Liver (tissue), 9 donors: ENCODE results near the gene FAM124A. TPM values are rescaled to one million over a fixed set of nuclear protein-coding genes. Genes with fewer than 3 reads are reported as not detected.

Source experiments
- DNase-seq: peaks from one replicate; pipeline ENCODE4 v3.0.0-alpha.2; 2017; ENCODE audit warnings: low spot score
- H3K27ac ChIP-seq, 2 donors: one replicate each; pipeline ENCODE4 v1.7.0; 2013; ENCODE audit warnings: inconsistent platforms in 2 of 2, low read length in 2 of 2, control low read depth in 1 of 2, low read depth in 1 of 2, mild to moderate bottlenecking in 1 of 2
- H3K27me3 ChIP-seq, 4 donors: one replicate each; pipeline versions ENCODE4 v1.6.1 to v1.7.0; 2013; ENCODE audit warnings: low read length in 3 of 4, inconsistent platforms in 1 of 4, mild to moderate bottlenecking in 1 of 4, moderate library complexity in 1 of 4; ENCODE audit not compliant: control insufficient read depth in 4 of 4, insufficient read depth in 4 of 4
- H3K36me3 ChIP-seq, 4 donors: one replicate each; pipeline versions ENCODE4 v1.6.1 to v1.7.0; 2013; ENCODE audit warnings: low read length in 3 of 4, mild to moderate bottlenecking in 3 of 4, low read depth in 1 of 4, moderate library complexity in 1 of 4; ENCODE audit not compliant: control insufficient read depth in 4 of 4, insufficient read depth in 3 of 4
- H3K4me1 ChIP-seq, 4 donors: one replicate each; pipeline versions ENCODE4 v1.6.1 to v1.7.0; 2013; ENCODE audit warnings: low read length in 3 of 4, mild to moderate bottlenecking in 3 of 4, moderate library complexity in 1 of 4; ENCODE audit not compliant: control insufficient read depth in 4 of 4, insufficient read depth in 4 of 4
- H3K4me3 ChIP-seq, 3 donors: one replicate each; pipeline versions ENCODE4 v1.6.1 to v1.7.0; 2013; ENCODE audit warnings: low read length in 3 of 3, control low read depth in 1 of 3, low read depth in 1 of 3, mild to moderate bottlenecking in 1 of 3
- H3K9ac ChIP-seq, 2 donors: one replicate each; pipeline ENCODE4 v1.7.0; 2013; ENCODE audit warnings: low read length in 2 of 2, mild to moderate bottlenecking in 2 of 2, moderate library complexity in 2 of 2, control low read depth in 1 of 2, low read depth in 1 of 2
- H3K9me3 ChIP-seq, 4 donors: one replicate each; pipeline versions ENCODE4 v1.6.1 to v1.7.0; 2013; ENCODE audit warnings: low read length in 3 of 4; ENCODE audit not compliant: control insufficient read depth in 4 of 4
- EGR1 ChIP-seq, 2 donors: IDR thresholded peaks; 2 replicates each; pipeline ENCODE4 v1.6.1; 2016 to 2018; ENCODE audit warnings: antibody characterized with exemption in 2 of 2, low read depth in 2 of 2
- FOXA1 ChIP-seq: IDR thresholded peaks from 2 replicates; pipeline ENCODE4 v1.6.1; 2016; ENCODE audit warnings: antibody characterized with exemption
- GABPA ChIP-seq, 2 donors: IDR thresholded peaks in 1 of 2; conservative IDR thresholded peaks in 1 of 2; 2 replicates each; pipeline ENCODE4 v1.6.1; 2016; ENCODE audit warnings: antibody characterized with exemption in 2 of 2, mild to moderate bottlenecking in 1 of 2, moderate library complexity in 1 of 2
- HNF4G ChIP-seq: IDR thresholded peaks from 2 replicates; pipeline ENCODE4 v1.6.1; 2016; ENCODE audit warnings: antibody characterized with exemption
- JUND ChIP-seq, 2 donors: IDR thresholded peaks; 2 replicates each; pipeline ENCODE4 v1.6.1; 2016; ENCODE audit warnings: antibody characterized with exemption in 2 of 2
- MAX ChIP-seq: IDR thresholded peaks from 2 replicates; pipeline ENCODE4 v1.6.1; 2016; ENCODE audit warnings: antibody characterized with exemption
- RXRA ChIP-seq, 2 donors: IDR thresholded peaks; 2 replicates each; pipeline ENCODE4 v1.6.1; 2017 to 2018; ENCODE audit warnings: antibody characterized with exemption in 2 of 2, mild to moderate bottlenecking in 1 of 2
- TAF1 ChIP-seq: conservative IDR thresholded peaks from 2 replicates; pipeline ENCODE4 v1.6.1; 2016; ENCODE audit warnings: antibody characterized with exemption, mild to moderate bottlenecking
- YY1 ChIP-seq: IDR thresholded peaks from 2 replicates; pipeline ENCODE4 v1.6.1; 2016; ENCODE audit warnings: antibody characterized with exemption, mild to moderate bottlenecking
- WGBS: extraction: QIAGEN DNeasy Blood & Tissue Kit; methylation state at CpG from one replicate; pipeline ENCODE4 v1.1.7; 2013; 5-methylcytosine and 5-hydroxymethylcytosine counted together
- polyA plus RNA-seq, 2 donors: library from polyadenylated mRNA; stranded (reverse) in 1 of 2; unstranded in 1 of 2; fragments of 200-250 nt in 1 of 2; fragments of >200 nt in 1 of 2; fragmentation: Nextera tagmentation in 1 of 2; extraction: Ambion mirVana in 1 of 2; gene quantifications; one replicate each; pipeline versions ENCODE4 v1.2.1 to v1.2.3, GENCODE V29; 2013 to 2015
- total RNA-seq, 2 donors: library from RNA; depleted of rRNA; stranded (reverse); fragments of >200 nt; gene quantifications; one replicate each; pipeline ENCODE4 v1.2.3, GENCODE V29; 2014
- TF ChIP-seq, protein P1 (sequence below): IDR thresholded peaks from 2 replicates; pipeline ENCODE4 v1.6.1; 2016; ENCODE audit warnings: antibody characterized with exemption
- TF ChIP-seq, protein P2 (sequence below): fragments of 150-350 bp; IDR thresholded peaks from 2 replicates; pipeline ENCODE4 v1.5.1; 2017; ENCODE audit warnings: improper control_type of control experiment, low read depth, low read length; ENCODE audit not compliant: missing input control
- donor health status: healthy.
- donor health status: healthy.
- donor health status: healthy.
- donor health status: healthy.
- donor health status: healthy.

The FAM124A gene
- total and polyA plus RNA-seq, 4 donors: 0.33 to 0.92 (median 0.46) TPM

DNA sequence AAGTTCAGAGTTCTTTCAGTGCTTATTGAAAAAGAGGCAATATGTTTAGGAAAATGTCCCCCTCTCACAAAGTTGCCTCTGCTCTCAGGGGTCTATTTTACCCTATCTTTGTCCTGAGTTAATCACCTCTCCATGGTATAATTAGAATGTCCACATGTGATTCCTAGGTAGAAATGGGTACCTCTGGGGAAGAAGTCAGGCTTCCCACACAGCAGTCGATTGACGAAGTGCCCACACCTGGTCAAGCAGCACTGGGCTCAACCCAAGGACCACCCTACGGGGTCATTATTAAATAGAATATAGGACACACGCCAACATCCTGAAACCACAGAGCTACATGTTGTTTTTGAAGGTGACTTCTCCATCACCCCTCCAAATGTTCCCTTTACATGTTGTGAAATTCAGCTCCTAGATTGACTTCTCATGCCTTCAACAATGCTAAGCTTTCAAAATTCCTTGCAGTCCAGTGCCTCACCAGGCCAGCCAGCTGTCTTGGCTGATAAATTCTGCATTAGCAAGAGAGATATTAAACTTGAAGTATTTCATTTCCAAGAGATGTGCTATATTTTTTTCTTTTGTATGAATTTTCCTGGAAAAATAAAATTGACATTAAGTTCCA is 43.6 kb upstream of the FAM124A start:
- H3K9ac ChIP-seq: no peak overlapping the region
- no peak overlapping the region for H3K4me3 ChIP-seq

GRCh38 chr13:51179432-51179971 is 42.7 kb upstream of the FAM124A start:
- no peak overlapping the region for H3K4me3 ChIP-seq
- no peaks in the 10 kb centered on the region for H3K27me3 ChIP-seq
- no peaks in the 10 kb centered on the region for H3K9me3 ChIP-seq
- no peaks in the 10 kb centered on the region for H3K36me3 ChIP-seq
- no peak for DNase-seq
- H3K4me1 ChIP-seq: peaks cover 0 to 3% (median 0%) of the 10 kb centered on the region in 4 donors
- no peak overlapping the region for H3K9ac ChIP-seq
- no peak overlapping the region for H3K27ac ChIP-seq
- 83% methylated on average over 5 of the region's 5 CpGs for WGBS
- TF ChIP-seq MAX (no peak), YY1 (no peak), JUND (IDR thresholded peaks at IDR 0.05) (no peak), HNF4G (no peak), GABPA (IDR thresholded peaks at IDR 0.05 in 1 of 2, conservative IDR thresholded peaks at IDR 0.05 in 1 of 2) (no peak), FOXA1 (no peak)
- TF ChIP-seq, protein P1, sequence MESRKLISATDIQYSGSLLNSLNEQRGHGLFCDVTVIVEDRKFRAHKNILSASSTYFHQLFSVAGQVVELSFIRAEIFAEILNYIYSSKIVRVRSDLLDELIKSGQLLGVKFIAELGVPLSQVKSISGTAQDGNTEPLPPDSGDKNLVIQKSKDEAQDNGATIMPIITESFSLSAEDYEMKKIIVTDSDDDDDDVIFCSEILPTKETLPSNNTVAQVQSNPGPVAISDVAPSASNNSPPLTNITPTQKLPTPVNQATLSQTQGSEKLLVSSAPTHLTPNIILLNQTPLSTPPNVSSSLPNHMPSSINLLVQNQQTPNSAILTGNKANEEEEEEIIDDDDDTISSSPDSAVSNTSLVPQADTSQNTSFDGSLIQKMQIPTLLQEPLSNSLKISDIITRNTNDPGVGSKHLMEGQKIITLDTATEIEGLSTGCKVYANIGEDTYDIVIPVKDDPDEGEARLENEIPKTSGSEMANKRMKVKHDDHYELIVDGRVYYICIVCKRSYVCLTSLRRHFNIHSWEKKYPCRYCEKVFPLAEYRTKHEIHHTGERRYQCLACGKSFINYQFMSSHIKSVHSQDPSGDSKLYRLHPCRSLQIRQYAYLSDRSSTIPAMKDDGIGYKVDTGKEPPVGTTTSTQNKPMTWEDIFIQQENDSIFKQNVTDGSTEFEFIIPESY: no peak

More for the DNA sequence above, 43.6 kb upstream of the FAM124A start:
- Histone ChIP-seq H3K9me3 (no peaks in the 10 kb centered on the region), H3K36me3 (no peaks in the 10 kb centered on the region), H3K4me1 (peaks cover 0 to 3% (median 0%) of the 10 kb centered on the region in 4 donors), H3K27ac (no peak overlapping the region), H3K27me3 (no peaks in the 10 kb centered on the region)
- TF ChIP-seq, protein P2, sequence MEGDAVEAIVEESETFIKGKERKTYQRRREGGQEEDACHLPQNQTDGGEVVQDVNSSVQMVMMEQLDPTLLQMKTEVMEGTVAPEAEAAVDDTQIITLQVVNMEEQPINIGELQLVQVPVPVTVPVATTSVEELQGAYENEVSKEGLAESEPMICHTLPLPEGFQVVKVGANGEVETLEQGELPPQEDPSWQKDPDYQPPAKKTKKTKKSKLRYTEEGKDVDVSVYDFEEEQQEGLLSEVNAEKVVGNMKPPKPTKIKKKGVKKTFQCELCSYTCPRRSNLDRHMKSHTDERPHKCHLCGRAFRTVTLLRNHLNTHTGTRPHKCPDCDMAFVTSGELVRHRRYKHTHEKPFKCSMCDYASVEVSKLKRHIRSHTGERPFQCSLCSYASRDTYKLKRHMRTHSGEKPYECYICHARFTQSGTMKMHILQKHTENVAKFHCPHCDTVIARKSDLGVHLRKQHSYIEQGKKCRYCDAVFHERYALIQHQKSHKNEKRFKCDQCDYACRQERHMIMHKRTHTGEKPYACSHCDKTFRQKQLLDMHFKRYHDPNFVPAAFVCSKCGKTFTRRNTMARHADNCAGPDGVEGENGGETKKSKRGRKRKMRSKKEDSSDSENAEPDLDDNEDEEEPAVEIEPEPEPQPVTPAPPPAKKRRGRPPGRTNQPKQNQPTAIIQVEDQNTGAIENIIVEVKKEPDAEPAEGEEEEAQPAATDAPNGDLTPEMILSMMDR: no peak
- TF ChIP-seq RXRA (IDR thresholded peaks at IDR 0.05) (no peak), MAX (no peak), EGR1 (IDR thresholded peaks at IDR 0.05; ENCODE audit: low read depth in 2 of 2) (no peak), FOXA1 (no peak), TAF1 (no peak)
- TF ChIP-seq, protein P1: no peak
- 87% methylated on average over 4 of the region's 4 CpGs for WGBS
- no peak for DNase-seq
